ENCODE results near the gene HCN2.

Gene HCN2

DNA sequence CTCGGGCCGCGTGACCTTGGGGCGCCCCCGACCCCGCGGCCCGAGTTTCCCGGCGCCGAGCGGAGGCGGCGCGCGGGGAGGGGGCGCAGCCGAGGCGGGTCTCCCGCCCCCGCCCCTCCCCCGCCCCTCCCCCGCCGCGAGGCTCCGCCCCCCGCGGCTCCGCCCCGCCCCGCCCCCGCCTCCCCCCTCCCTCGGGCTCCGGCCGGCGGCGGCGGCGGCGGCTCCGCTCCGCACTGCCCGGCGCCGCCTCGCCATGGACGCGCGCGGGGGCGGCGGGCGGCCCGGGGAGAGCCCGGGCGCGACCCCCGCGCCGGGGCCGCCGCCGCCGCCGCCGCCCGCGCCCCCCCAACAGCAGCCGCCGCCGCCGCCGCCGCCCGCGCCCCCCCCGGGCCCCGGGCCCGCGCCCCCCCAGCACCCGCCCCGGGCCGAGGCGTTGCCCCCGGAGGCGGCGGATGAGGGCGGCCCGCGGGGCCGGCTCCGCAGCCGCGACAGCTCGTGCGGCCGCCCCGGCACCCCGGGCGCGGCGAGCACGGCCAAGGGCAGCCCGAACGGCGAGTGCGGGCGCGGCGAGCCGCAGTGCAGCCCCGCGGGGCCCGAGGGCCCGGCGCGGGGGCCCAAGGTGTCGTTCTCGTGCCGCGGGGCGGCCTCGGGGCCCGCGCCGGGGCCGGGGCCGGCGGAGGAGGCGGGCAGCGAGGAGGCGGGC is at the start of gene HCN2:
Gene HCN2, plus strand, starts transcription at position 189 of the 703 bp plus-strand sequence. Its CDS starts 65 bp downstream, at position 254.
- no peak for FAIRE-seq

- FAIRE-seq: no peak
These were observed 48.6 kb upstream of the HCN2 start for GRCh38 chr19:540867-541637.

- no peak for FAIRE-seq
These were observed 48.0 kb upstream of the HCN2 start for GRCh38 chr19:541699-542098.

- no peak for FAIRE-seq
These were observed 47.4 kb upstream of the HCN2 start for GRCh38 chr19:542173-542866.

- no peak for FAIRE-seq
These were observed 45.6 kb upstream of the HCN2 start, which contains the start of gene GZMM for GRCh38 chr19:543910-544608. TSS of gene GZMM (plus strand) at chr19:544053. CDS start at chr19:544072, 19 bp downstream.

GRCh38 chr19:547117-547516 is 42.6 kb upstream of the HCN2 start:
- FAIRE-seq: no peak

DNA sequence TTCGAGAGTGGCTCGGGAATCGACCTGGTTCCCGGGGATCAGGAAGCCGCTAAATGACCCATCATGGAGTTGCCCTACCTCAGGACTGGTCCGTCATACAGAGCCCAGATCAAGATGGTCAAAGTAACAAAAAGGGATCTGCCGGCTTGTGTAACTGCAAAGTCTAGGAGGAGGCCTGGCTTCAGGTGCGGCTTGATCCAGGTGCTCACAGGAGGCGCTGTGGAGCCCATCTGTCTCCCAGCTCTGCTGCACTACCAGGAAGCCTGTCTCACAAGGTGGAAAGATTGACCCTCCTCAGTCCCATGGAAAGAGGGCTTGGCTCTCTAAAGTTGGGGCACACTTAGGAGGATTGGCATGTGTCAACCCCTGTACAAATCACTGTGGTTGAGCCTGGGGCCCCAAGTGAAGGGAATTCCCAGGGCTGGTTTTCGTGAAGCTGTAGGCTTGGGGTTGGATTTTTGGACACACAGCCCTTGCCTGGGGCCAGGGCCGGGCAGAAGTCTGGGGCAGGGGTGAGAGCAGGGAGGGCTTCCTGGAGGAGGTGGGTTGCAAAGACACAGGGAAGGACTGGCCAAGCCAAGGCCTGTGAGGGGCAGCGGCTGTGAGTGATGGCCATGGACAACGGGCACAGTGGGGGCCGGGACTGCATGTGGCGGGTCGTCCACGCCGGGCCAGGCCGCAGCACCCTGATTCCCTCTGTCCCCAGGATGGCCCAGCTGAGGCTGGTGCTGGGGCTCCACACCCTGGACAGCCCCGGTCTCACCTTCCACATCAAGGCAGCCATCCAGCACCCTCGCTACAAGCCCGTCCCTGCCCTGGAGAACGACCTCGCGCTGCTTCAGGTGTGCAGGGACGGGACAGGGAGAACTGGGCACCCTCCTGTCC is 41.6 kb upstream of the HCN2 start:
- no peak for FAIRE-seq

GRCh38 chr19:548886-549830 is 40.5 kb upstream of the HCN2 start:
- no peak for FAIRE-seq

GRCh38 chr19:554817-555216 is 34.9 kb upstream of the HCN2 start:
- no peak for FAIRE-seq

GRCh38 chr19:555474-555808 is 34.2 kb upstream of the HCN2 start:
- FAIRE-seq: no peak

DNA sequence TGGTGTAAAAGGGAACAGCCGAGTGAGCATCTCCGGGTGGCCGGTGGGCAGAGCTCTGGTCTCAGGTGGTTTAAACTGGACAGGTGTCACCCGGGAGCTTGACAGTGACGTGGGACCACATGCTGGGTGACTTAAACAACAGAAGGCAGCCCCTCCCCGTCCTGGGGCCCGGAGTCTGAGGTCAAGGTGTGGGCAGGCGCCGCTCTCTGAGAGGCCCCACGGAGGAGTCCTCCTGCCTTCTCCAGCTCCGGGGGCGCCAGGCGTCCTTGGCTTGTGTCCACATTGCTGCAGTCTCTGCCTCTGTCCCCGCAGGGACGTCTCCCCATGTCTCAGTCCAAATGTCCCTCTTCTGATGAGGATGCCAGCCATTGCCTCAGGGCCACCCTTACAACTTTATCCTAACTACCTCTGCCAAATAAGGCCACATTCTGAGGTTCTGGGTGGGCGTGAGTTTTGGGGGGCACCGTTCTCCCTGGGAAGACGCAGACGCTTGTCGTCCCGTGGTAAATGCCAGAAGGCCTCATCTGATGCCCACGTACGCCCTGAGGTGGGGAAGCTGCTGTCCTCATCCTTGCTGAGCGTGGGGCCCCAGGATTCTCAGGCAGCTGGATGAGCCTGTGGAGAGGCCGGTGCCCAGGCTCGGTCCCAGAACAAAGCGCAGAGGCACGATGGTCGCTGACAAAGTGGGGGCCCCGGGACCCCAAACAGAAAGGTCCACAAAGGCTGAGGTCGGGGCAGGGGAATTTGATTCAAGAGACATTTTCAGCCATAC is 32.9 kb upstream of the HCN2 start:
- FAIRE-seq: no peak

DNA sequence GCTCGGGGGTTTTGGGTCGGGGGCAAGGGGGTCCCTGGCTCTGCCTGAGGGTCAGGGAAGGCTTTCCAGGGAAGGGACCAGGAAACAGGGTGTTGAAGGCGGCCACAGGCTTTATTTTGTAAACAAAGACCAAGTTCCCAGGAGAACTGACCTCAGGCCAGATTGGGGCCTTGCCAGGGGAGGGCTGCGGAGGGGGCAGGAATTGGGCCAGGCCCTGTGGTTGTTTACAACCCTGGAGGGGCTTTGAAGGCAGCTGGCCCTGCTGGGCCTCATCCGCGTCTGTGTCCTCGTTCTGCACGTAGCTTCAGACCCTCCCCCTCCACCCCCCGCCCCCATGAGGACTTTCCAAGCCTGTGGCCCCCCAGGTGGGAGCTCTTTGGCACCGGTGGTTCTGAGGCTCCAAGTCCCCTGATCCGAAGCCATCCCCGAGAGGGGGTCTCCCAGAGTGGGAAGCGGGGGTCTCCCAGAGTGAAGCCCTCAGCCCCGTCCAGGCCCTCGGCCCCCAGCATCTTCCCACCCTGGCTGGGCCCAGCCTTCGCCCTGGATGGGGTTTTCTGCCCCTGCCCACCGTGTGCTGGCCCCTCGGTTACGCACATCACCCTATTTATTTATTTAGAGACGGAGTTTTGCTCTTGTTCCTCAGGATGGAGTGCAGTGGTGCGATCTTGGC is 30.8 kb upstream of the HCN2 start:
- FAIRE-seq: no peak

GRCh38 chr19:560121-560520 is 29.6 kb upstream of the HCN2 start:
- no peak for FAIRE-seq

GRCh38 chr19:566403-566802 is 23.3 kb upstream of the HCN2 start:
- no peak for FAIRE-seq

- FAIRE-seq: no peak
These were observed 22.8 kb upstream of the HCN2 start for GRCh38 chr19:566844-567243.

DNA sequence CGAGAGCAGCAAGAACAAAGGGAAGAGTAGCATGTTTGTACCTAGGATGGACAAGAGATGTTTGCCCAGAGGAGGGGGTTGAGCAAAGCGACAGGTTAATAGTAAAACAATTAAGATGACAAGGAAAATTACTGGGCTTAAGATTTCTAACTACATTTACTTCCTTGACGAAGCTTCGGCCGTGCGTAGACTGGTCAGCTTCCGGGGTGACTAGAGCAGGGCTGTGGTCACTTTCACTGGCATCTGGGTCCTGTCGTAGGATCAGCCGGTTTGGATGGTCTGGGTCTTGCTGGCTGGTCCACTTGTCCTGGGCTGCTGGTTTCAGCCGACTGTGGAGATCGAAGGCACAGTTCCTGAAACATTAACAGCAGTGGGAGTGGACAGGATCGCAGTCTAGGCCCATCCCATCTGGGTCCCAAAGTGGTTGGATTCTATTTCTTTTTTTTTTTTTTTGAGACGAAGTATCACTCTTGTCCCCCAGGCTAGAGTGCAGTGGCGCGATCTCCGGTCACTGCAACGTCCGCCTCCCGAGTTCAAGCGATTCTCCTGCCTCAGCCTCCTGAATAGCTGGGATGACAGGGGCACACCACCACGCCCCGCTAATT is 22.3 kb upstream of the HCN2 start:
- no peak for FAIRE-seq

GRCh38 chr19:570251-570686 is 19.4 kb upstream of the HCN2 start:
- FAIRE-seq: no peak

- FAIRE-seq: no peak
These were observed 18.6 kb upstream of the HCN2 start for GRCh38 chr19:570937-571565.

DNA sequence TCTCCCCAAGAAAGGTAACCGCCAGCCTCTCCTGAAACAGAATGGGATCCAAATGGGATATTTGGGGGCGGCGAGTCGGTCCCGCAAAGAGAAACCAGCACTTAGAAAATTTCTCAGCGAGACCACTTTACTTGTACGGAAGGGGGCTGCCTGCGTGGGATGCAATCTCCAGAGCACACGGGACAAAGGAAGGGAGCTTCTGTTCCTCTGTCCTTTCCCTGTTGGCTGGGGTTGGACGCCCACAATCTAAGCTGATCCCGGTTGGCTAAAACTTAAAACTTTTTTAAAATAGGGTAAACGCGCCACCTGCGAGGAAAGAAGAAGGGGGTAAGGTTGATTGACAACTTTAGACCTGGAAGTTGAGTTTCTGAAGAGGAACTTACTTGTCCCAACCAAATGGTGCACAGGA is 18.1 kb upstream of the HCN2 start:
- no peak for FAIRE-seq

All from islet of Langerhans (tissue), 1 donor.